HG02852 (cell line): ENCODE data around the gene RABGAP1L.
"Not testable (repeated sequence)": the region's sequence is repeated elsewhere in the genome, so short reads cannot be mapped to it uniquely, and the experiment has no call there.

ENCODE experiments used
- ATAC-seq: cut with Tn5 transposase; IDR thresholded peaks from one replicate; pipeline ENCODE4 v1.9.1; 2021; ENCODE audit warnings: mild to moderate bottlenecking, moderate library complexity; ENCODE audit not compliant: unreplicated experiment

The RABGAP1L gene

DNA sequence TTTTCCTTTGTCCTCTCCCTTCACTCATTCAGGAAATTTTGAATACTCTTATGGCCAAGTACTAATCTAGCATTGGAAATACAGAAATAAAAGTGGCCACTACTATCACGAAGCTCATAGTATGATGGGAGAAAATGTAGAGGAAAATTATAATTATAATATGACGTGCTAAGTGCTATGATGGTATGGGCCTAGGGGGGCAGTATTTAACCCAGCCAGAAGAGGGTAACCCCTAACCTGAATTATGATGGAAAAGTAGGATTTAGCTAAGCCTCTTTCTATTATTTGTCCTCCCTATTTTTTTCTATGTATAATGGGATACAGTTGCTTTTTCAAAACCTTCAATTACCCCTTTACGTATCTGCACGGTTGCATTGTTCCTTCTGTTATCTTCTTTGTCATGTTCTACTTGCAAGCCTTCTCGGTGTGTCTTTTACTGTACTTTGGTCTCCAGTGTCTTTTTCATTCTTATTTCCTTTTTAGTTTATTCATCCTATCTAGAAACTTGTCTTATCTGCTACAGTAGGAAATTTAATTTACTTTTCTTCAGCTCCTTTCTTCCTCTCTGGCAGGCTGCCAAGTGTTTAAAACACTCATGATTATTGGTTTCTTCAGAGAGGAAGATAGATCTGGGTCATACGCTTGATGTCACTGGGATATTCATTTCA, 199.6 kb downstream of the RABGAP1L start:
- ATAC-seq: no peak

DNA sequence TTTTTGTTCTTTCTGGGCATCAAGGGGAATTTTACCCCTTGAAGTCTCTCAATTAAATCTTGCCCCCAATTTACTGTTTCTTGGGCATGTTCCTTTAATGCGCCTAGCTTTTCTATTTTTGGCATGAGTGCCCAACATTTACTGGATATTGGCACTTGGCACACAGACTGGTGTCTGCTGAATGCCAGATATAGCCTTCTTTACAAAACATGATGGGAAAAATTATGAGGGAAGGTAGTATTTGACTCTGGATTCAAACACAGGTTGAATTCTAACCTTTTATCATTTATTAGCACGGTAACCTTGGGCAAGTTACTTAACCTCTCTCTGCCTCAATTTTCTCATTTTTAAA, 200.1 kb downstream of the RABGAP1L start:
- no peak for ATAC-seq

DNA sequence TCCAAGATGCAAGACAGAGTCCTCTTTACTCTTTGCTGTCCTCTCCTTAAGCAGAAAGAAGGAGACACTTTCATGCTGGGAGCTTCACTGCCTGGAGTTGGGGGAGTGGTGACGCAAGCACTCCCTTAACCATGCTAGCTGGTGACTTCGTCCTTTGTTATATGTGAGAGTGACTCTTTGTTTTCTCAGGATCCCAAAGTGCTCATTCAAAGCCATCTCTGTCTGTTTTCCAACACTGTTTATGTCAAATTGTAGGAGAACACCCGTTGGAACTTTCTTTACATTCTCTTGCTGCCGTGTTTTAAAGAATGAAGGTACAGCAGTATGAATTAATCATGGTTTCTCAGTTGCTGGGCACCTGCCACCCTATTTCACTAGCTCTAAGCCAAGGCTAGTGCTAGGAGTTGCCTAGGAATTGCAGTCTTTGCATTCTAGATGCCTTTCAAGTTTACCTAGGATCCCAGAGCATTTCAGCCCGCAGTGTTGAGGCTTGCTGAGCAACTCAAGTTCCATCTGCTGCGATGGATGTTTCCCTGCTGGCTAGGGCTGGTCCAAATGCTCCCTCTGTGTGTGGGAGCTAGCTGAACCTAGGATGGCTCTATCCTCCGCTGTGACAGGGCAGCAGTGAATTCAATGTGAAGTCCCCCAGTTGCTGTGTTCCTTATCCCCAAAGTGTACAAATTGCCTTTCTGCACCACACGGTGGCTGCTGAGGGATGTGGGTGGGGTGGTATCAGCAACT, 205.8 kb downstream of the RABGAP1L start:
- no peak for ATAC-seq

DNA sequence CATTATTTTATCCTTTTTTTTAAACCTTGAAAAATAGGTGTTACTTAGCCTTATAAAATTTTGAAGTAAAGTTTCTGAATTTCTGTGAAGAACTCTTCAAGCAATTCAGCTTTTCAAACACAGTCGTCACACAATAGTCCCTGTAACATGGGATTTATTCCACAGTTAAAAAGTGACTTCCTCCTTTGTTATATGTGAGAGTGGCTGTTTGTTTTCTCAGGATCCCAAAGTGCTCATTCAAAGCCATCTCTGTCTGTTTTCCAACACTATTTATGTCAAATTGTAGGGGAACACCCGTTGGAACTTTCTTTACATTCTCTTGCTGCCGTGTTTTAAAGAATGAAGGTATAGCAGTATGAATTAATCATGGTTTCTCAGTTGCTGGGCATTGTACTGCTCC, 207.6 kb downstream of the RABGAP1L start:
- ATAC-seq: no peak

DNA sequence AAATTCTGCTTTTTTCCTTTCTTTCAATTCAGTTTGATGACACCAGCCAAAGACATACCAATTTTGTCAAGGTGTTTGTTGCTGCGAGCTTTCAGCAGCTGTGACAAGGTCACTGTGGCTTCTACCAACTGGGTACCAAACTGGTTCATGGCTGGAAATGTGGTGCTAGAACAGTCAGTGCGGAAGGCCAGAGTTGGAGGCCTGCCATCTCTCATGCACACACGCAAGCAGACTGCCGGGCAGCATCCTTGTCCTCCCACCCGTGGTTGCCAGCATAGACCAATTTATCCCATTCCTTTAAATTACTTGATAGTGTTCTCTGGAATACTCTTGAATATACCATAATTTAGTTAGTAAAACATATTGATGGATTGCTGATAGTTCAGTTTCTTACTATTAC, 208.6 kb downstream of the RABGAP1L start:
- ATAC-seq: no peak

DNA sequence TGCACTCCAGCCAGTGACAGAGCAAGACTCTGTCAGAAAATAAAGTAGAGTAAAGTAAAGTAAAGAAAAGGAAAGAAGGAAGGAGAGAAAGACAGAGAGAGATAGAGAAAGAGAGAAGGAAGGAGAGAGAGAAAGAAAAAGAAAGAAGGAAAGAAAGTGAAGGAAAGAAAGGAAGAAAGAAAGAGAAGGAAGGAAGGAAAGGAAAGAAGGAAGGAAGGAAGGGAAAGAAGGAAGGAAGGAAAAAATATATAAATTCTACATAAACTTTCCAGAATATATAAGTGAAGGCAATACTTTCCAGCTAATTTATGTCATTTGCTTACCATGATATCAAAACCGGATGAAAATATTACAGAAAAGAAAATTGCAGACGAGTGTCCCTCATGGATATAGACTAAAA, 216.7 kb downstream of the RABGAP1L start:
- ATAC-seq: no peak

DNA sequence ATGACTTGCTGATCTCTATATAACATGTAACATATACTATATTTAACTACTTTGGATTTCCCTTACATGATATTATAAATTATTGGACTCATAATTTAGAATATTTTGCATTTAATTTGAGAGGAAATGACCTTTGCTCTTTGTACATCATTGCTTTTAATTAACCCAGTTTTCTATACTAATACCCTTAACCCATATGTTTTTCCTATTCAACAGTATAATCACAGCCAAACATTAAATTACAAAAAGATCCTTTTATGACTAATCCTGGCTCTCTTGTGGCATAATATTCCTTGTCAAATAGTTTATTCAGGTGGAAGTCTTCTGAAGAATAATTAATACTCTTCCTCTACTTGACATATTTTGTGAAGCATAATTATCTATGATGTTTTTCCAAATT, 232.4 kb downstream of the RABGAP1L start:
- no peak for ATAC-seq

DNA sequence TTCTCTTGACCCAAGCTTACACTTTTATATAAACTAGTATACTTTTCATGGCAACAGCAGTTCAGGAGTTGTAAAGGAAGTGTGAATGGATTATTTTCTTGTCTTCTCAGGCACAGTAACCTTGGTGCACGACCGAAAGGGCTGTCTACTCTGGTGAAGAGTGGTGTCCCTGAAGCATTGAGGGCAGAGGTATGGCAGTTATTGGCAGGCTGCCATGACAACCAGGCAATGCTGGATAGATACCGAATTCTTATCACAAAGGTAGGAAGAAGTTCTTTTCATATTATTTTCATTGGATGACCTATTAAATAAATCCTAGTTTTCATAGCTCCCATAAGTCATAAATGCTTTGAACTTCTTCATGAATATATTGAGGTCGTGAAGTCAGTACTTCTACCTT, 234.6 kb downstream of the RABGAP1L start:
- no peak for ATAC-seq

DNA sequence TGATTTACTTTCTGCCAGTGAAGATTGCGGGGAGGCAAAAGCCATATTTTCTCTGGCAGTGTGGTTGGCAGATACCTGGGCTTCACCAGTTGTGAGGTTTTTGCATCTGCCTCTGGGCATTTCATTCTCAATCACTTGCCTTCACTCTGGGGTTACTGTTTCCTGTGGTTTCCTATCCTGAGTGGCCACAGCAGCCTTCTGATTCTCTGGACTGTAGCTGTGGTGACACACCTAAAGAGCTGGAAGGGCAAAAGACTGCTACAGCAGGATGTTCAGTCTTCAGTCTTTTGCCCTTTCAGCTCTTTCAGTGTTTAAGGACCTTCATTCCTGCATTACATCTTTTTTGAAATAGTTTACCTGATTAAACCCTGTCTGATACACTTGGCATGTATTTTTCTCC, 237.9 kb downstream of the RABGAP1L start:
- no peak for ATAC-seq

DNA sequence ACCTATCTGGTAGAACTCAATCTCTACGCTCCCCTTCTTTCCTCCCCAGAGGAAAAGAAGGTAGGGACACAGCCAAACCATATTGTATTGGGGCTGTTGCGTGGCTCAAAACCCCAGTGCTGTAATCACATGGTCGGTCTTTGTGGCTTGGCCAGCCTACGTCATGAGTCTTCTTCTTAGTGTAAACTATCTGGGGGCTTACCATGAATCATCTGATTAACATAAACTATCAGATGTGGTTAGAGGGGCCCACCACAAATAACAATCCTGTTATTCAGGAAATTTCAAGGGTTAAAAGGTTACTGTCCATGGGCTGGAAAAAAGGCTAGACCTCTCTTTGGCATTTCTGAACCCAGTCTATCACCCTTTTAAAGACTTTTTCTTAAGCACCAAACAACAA, 238.9 kb downstream of the RABGAP1L start:
- ATAC-seq: peak; percentile 62

DNA sequence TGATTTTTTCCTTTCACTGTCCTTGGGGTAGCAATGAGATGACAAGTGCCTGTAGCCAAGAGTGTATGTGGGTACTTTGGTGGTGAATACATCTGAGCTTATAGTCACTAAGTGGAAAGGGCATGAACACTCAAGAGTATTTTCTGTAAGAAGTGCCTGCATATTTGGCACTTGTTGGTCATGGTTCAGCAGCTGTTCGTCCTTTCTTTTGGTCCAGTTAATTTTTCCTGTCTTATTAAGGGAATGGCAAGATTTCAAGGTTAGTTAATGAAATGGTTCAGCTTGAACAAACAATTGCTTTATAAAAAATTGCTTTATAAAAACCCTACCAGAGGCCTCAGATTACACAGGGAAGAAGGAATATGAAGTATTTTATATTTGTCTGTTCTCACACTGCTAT, 239.9 kb downstream of the RABGAP1L start:
- no peak for ATAC-seq

DNA sequence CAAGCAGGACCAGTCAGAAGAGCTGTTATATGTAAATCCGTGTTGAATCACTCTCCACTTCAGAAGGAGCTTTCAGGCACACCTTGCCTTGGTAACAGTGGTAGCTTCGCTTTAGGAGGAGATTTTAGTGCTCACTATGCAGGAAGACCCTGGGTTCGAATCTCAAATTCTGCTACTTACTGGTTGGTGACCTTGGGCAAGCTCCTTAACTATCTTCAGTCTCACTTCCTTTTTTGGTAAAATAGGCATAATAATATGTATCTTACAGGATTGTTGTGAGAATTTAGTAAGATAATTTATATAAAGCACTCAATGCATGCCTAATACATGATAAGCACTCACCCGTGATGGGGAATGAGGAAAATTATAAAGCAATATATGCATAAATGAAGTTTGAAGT, 241.8 kb downstream of the RABGAP1L start:
- no peak for ATAC-seq

DNA sequence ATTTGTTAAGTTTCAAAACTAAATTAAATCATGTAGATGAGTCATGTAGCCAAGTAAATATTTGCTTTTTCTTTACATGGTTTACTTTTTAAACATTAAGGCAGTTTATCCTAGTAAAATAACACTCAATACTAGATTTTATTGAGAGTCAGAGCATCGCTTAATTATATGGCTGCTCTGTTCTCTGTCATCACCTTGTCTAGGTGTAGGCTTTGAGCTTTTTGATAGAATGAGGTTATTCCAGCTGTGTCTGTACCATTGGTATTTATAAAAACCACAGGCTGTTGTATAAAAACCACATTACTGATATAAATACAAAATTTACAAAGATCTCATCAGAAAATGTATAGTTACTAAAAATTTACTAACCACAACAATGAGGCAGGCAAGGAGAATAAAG, 245.9 kb downstream of the RABGAP1L start:
- ATAC-seq: no peak

DNA sequence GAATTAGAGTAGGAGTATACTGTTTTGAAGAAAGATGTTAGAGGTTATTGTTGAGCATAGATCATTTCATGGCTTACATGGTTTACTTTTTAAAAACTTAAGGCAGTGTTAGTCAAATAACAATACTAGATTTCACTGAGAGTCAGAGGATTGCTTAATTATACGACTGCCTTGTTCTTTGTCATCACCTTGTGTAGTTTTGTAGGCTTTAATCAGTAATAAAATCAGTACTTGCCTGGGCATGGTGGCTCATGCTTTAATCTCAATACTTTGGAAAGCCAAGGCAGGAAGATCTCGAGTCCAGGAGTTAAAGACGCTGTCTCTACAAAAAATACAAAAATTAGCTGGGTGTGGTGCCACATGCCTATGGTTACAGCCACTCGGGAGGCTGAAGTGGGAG, 247.1 kb downstream of the RABGAP1L start:
- ATAC-seq: no peak

DNA sequence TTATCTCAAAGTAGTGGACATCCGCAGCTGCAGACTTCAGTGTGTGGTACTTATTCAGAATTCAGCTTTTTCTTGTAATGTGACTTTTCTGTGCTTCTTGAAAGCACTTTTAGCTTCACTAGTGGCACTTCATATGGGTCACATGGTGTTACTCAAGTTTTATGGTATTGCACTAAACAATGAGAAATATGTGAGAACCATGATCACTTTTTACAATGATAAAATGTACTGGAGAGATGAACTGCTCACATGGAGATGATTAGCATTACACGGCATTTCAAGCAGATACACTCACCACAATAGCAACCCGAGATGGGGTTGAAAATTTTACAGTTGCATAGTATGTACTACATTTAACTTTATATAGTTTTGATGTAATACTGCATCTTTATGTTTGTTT, 248.3 kb downstream of the RABGAP1L start:
- ATAC-seq: no peak

DNA sequence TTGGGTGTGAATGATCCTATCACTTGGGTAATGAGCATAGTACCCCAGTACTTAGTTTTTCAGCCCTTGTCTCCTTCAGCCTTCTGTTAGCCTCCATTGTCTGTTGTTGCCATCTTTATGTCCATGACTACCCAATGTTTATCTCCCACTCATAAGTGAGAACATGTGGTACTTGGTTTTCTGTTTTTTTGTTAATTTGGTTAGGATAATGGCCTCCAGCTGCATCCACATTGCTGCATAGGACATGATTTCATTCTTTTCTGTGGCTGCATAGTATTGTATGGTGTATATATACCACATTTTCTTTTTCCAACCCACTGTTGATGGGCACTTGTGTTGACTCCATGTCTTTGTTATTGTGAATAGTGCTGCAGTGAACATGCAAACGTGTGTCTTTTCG, 248.8 kb downstream of the RABGAP1L start:
- no peak for ATAC-seq

DNA sequence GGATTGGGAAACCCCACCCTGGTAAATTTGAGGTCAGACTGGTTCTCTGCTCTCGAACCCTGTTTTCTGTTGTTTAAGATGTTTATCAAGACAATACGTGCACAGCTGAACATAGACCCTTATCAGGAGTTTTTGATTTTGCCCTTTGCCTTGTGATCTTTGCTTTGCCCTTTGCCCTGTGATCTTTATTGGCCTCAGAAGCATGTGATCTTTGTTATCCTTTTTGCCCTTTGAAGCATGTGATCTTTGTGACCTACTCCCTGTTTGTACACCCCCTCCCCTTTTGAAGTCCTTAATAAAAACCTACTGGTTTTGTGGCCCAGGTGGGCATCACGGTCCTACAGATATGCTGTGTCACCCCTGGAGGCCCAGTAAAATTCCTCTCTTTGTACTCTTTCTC, 250.5 kb downstream of the RABGAP1L start:
- ATAC-seq: not testable (repeated sequence)

DNA sequence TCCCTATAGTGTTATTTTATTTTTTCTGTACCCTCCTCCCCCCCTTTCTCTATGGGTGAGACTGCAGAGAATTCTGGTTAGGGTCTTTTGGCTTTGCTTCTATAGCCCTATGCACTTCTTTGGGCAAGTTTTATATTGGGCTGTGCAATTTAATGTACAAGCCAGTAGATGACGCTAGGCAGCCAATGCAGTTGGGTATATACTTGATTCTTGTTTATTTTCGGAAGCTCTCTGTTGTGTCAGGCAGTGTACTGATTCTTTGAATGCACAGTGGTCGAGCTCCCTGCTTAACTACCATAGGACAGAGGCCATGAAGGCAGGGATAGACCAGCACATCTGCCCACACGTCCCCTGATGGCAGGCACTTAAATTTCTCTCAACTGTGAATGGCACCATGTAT, 254.3 kb downstream of the RABGAP1L start:
- no peak for ATAC-seq

DNA sequence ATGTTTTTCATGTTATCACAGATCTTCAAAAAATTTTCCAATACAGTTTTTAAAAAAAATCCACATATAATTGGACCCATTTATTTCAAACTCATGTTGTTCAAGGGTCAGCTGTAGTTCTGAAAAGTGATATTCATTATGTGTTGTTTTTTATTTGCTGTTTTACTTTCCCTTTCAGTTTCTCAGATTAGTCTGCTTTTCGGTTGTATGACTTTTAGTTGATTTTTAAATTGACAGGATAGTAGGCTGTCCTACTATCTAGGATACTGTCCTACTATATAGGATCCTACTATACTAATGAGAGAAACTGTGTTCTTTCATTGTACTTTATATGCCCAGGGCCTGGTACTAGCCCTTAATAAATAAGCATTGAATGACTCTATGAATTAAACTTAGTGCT, 254.9 kb downstream of the RABGAP1L start:
- no peak for ATAC-seq

DNA sequence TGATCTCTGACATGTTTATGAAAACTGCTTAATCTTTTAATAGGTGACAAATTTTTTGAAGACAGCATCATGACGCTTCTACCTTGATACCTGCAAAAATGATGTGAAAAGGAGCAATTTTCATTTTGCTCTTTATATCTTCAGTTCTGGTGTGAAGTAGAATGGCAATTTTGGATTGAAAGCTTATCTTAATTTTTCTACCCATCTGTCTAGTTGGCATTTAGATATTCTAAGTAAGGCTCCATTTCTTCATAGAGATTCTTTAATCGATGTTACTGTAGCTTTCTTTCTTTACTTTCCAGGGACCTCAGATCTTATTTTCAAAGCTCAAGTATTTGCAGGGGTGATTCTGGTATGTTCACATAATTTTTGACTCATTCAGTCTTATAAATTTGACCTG, 256.2 kb downstream of the RABGAP1L start:
- no peak for ATAC-seq

DNA sequence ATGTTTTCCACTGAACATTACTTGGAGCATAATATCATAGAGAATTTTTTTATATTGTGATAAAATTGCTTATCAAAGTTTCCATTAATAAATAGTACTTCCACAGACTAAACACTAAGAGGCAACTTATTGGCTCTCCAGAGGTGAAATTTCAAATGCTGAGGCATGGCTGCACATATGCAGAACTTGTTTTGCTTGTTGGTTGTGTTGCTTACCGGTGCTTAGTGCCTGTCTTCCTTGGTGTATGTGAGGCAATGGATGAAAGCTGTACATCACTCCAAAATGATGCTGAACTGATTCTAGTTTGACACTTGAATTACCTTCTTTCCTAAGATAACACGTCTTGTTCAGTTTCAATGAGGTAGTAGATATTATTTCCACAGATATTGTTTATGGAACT, 258.6 kb downstream of the RABGAP1L start:
- no peak for ATAC-seq

DNA sequence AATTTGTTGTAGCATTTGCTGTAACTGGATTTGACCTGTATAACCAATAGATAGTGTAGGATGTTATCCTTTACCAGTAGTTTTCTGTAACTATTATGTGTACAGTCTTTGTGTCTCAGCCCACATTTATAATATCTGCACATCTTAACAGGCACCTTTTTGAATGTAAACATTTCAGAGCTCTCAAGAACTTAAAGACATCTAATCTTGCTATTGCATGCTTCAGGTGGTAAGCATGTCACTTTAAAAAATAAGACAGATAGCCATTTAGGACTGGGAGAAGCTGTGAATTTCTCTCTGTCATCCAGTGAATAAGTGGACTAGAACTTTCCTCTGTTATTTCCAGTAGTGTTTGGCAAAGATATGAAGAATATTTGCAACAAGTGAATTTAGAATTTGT, 265.8 kb downstream of the RABGAP1L start:
- ATAC-seq: no peak

DNA sequence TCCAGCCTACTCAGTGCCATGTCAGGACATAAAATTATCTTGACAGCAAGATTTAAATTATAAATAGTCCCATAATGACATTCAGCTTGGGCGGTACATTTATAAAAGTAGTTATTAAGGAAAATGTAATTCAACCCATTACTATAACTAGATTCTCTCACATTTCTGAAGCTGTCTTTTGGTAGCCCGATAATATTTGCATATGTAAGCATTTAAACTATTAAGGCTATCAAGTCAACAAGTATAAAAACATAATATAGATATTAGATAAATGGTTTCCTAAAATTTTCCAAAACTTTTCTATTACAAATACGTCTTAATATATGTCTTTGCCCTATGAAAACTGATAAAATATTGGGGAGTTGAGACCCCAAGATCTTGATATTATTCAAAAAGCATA, 266.8 kb downstream of the RABGAP1L start:
- ATAC-seq: no peak
